Esophagus (tissue), 2 donors: ENCODE results near the gene MACROD2. TPM values are rescaled to one million over a fixed set of nuclear protein-coding genes. Genes with fewer than 3 reads are reported as not detected.
"Not testable (repeated sequence)": the region's sequence is repeated elsewhere in the genome, so short reads cannot be mapped to it uniquely, and the experiment has no call there.

Experiments
- H3K27ac ChIP-seq, 2 donors: one replicate each; pipeline ENCODE4 v1.5.1; 2013; ENCODE audit warnings: low read depth in 2 of 2, mild to moderate bottlenecking in 2 of 2, inconsistent platforms in 1 of 2, low read length in 1 of 2, moderate library complexity in 1 of 2
- H3K27me3 ChIP-seq, 2 donors: one replicate each; pipeline ENCODE4 v1.6.1; 2013; ENCODE audit warnings: low read length in 2 of 2, control low read depth in 1 of 2, mild to moderate bottlenecking in 1 of 2; ENCODE audit not compliant: insufficient read depth in 2 of 2, control insufficient read depth in 1 of 2
- H3K36me3 ChIP-seq, 2 donors: one replicate each; pipeline ENCODE4 v1.6.1; 2013; ENCODE audit warnings: low read length in 1 of 2; ENCODE audit not compliant: control insufficient read depth in 2 of 2, insufficient read depth in 2 of 2
- H3K4me1 ChIP-seq, 2 donors: one replicate each; pipeline ENCODE4 v1.6.1; 2013; ENCODE audit warnings: low read length in 1 of 2; ENCODE audit not compliant: control insufficient read depth in 2 of 2, insufficient read depth in 2 of 2
- H3K4me3 ChIP-seq, 2 donors: one replicate each; pipeline ENCODE4 v1.5.1; 2013; ENCODE audit warnings: low read length in 2 of 2, mild to moderate bottlenecking in 2 of 2, low read depth in 1 of 2, moderate library complexity in 1 of 2
- H3K9me3 ChIP-seq, 2 donors: one replicate each; pipeline ENCODE4 v1.6.1; 2013; ENCODE audit warnings: mild to moderate bottlenecking in 2 of 2, low read depth in 1 of 2, low read length in 1 of 2, moderate library complexity in 1 of 2; ENCODE audit not compliant: control insufficient read depth in 2 of 2, insufficient read depth in 1 of 2
- WGBS, 2 donors: extraction: QIAGEN DNeasy Blood & Tissue Kit; methylation state at CpG; one replicate each; pipeline ENCODE4 v1.1.7; 2013; 5-methylcytosine and 5-hydroxymethylcytosine counted together
- polyA plus RNA-seq, 2 donors: library from polyadenylated mRNA; stranded (reverse); fragments of 200-250 nt; gene quantifications; one replicate each; pipeline ENCODE4 v1.2.3, GENCODE V29; 2013
- donor health status: healthy with polysubstance abuse.
- donor health status: Bipolar disorder and iron deficiency.

Gene MACROD2
- polyA plus RNA-seq, 2 donors: 0.64 to 1.9 TPM

- Histone ChIP-seq H3K27ac (no peak overlapping the region), H3K36me3 (no peaks in the 10 kb centered on the region)
- WGBS, 2 donors: 85 to 86% methylated on average over 1 of the region's 1 CpG
Observed at GRCh38 chr20:15113144-15113773, 1117.9 kb downstream of the MACROD2 start.

GRCh38 chr20:15119852-15120487, 1124.7 kb downstream of the MACROD2 start:
- no peaks in the 10 kb centered on the region for H3K4me1 ChIP-seq
- H3K4me3 ChIP-seq: no peak overlapping the region
- WGBS, 2 donors: 82 to 89% methylated on average over 4 of the region's 4 CpGs
- no peaks in the 10 kb centered on the region for H3K9me3 ChIP-seq
- no peak overlapping the region for H3K27ac ChIP-seq
- no peaks in the 10 kb centered on the region for H3K36me3 ChIP-seq
- no peaks in the 10 kb centered on the region for H3K27me3 ChIP-seq

More at GRCh38 chr20:15113144-15113773, 1117.9 kb downstream of the MACROD2 start:
- H3K27me3 ChIP-seq: no peaks in the 10 kb centered on the region
- peaks cover 0 to 2% of the 10 kb centered on the region in 2 donors for H3K9me3 ChIP-seq
- no peaks in the 10 kb centered on the region for H3K4me1 ChIP-seq
- no peak overlapping the region for H3K4me3 ChIP-seq

DNA sequence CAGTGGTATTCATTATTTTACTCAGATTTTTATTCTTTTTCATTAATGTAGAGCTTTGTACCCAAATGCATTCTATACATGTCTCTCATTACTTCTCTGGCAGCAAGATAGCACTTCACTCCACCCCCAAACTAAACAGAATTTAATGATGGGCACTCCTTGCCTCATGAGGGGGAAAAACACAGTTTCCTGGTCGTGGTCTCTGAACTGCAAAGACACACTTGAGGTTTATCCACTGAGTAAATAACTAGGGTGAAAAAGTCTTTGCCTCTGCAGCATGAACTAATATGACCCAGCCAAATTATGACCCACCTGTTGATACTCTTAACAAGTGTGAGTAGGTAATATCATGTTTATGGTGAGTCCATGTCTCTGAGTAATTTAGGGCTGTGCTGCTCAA, 1127.3 kb downstream of the MACROD2 start:
- WGBS, 2 donors: 53 to 75% methylated on average over 1 of the region's 1 CpG
- H3K27ac ChIP-seq: no peak overlapping the region
- H3K4me3 ChIP-seq: no peak overlapping the region
- no peaks in the 10 kb centered on the region for H3K4me1 ChIP-seq
- H3K9me3 ChIP-seq: no peaks in the 10 kb centered on the region
- no peaks in the 10 kb centered on the region for H3K27me3 ChIP-seq
- no peaks in the 10 kb centered on the region for H3K36me3 ChIP-seq

GRCh38 chr20:15131176-15131575, 1135.9 kb downstream of the MACROD2 start:
- Histone ChIP-seq H3K27ac (no peak overlapping the region), H3K4me3 (no peak overlapping the region), H3K9me3 (no peaks in the 10 kb centered on the region), H3K36me3 (no peaks in the 10 kb centered on the region), H3K4me1 (no peaks in the 10 kb centered on the region), H3K27me3 (no peaks in the 10 kb centered on the region)
- 91% methylated on average over 2 of the region's 2 CpGs for WGBS, 2 donors

DNA sequence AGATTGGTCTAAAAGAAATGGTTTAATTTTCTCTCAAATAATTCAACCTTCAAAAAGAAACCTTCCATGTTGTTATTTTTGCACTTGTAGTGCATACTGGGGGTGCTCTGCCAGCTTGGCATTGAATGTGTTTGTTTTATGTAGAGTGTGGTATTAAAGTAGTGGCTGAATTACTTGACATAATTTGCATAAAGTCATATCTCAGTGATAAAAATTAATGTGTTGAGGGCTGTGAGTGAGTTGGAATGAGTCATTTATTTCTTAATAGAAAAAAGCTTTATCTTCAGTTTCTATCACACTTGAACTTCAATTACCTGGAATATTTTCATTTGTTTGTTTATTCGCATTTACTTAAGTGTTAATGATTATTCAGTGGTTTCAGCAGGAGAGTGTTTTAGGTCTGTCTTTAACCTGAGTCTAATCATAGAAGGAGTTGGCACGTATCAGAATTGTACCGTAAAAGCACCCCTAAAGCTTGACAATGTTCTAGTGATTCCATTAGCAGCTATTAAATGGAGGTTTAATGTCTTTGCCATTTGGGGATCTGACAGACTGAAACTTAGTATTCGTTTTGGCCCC, 1143.3 kb downstream of the MACROD2 start:
- H3K9me3 ChIP-seq: no peaks in the 10 kb centered on the region
- H3K36me3 ChIP-seq: no peaks in the 10 kb centered on the region
- no peaks in the 10 kb centered on the region for H3K4me1 ChIP-seq
- H3K27me3 ChIP-seq: no peaks in the 10 kb centered on the region
- no peak overlapping the region for H3K4me3 ChIP-seq
- no peak overlapping the region for H3K27ac ChIP-seq
- 60 to 81% methylated on average over 4 of the region's 4 CpGs for WGBS, 2 donors

- no peak overlapping the region for H3K4me3 ChIP-seq
- no peaks in the 10 kb centered on the region for H3K9me3 ChIP-seq
- no peaks in the 10 kb centered on the region for H3K36me3 ChIP-seq
- 88 to 91% methylated on average over 2 of the region's 2 CpGs for WGBS, 2 donors
- no peaks in the 10 kb centered on the region for H3K27me3 ChIP-seq
- no peaks in the 10 kb centered on the region for H3K4me1 ChIP-seq
- H3K27ac ChIP-seq: no peak overlapping the region
Observed at GRCh38 chr20:15139522-15139921, 1144.2 kb downstream of the MACROD2 start.

GRCh38 chr20:15140286-15140685, 1145.0 kb downstream of the MACROD2 start:
- H3K27me3 ChIP-seq: no peaks in the 10 kb centered on the region
- no peak overlapping the region for H3K27ac ChIP-seq
- 73 to 76% methylated on average over 2 of the region's 2 CpGs for WGBS, 2 donors
- H3K4me1 ChIP-seq: no peaks in the 10 kb centered on the region
- H3K9me3 ChIP-seq: no peaks in the 10 kb centered on the region
- no peak overlapping the region for H3K4me3 ChIP-seq
- H3K36me3 ChIP-seq: no peaks in the 10 kb centered on the region

GRCh38 chr20:15140940-15141339, 1145.6 kb downstream of the MACROD2 start:
- H3K4me3 ChIP-seq, H3K4me1 ChIP-seq, H3K9me3 ChIP-seq, H3K27ac ChIP-seq, H3K36me3 ChIP-seq, H3K27me3 ChIP-seq: not testable (repeated sequence)
- 90 to 91% methylated on average over 1 of the region's 1 CpG for WGBS, 2 donors

- no peak overlapping the region for H3K27ac ChIP-seq
- WGBS, 2 donors: 65 to 79% methylated on average over 4 of the region's 4 CpGs
- H3K9me3 ChIP-seq: no peaks in the 10 kb centered on the region
- H3K4me1 ChIP-seq: no peaks in the 10 kb centered on the region
- no peaks in the 10 kb centered on the region for H3K27me3 ChIP-seq
- no peak overlapping the region for H3K4me3 ChIP-seq
- H3K36me3 ChIP-seq: no peaks in the 10 kb centered on the region
Observed at GRCh38 chr20:15141861-15142260, 1146.5 kb downstream of the MACROD2 start.

GRCh38 chr20:15143478-15143877, 1148.2 kb downstream of the MACROD2 start:
- Histone ChIP-seq H3K4me3 (no peak overlapping the region), H3K9me3 (no peaks in the 10 kb centered on the region), H3K27me3 (no peaks in the 10 kb centered on the region), H3K27ac (no peak overlapping the region), H3K36me3 (no peaks in the 10 kb centered on the region), H3K4me1 (no peaks in the 10 kb centered on the region)
- WGBS, 2 donors: 92% methylated on average over 1 of the region's 1 CpG
